Measurements from ENCODE around the gene MEN1.

DNA sequence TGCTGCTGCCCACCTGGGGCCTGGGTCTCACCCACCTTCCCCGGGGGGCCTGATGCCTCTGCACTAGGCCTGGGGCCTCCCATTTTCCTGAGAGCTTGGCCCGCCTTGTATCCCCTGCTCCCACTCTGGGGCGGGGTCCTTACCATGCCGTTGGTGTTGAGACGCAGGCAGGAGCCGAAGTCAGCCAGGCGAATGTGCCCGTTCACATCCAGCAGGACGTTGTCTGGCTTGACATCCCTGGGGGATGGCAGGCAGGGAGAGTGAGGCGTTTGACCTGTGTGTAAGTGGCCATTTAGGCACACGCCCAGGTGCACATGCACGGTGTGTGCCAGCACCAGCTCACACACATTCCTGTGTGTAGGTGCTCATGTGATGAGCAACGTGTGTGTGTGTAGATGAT is 29.0 kb upstream of the MEN1 start:
- TF ChIP-seq, protein P1, sequence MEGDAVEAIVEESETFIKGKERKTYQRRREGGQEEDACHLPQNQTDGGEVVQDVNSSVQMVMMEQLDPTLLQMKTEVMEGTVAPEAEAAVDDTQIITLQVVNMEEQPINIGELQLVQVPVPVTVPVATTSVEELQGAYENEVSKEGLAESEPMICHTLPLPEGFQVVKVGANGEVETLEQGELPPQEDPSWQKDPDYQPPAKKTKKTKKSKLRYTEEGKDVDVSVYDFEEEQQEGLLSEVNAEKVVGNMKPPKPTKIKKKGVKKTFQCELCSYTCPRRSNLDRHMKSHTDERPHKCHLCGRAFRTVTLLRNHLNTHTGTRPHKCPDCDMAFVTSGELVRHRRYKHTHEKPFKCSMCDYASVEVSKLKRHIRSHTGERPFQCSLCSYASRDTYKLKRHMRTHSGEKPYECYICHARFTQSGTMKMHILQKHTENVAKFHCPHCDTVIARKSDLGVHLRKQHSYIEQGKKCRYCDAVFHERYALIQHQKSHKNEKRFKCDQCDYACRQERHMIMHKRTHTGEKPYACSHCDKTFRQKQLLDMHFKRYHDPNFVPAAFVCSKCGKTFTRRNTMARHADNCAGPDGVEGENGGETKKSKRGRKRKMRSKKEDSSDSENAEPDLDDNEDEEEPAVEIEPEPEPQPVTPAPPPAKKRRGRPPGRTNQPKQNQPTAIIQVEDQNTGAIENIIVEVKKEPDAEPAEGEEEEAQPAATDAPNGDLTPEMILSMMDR (conservative IDR thresholded peaks at IDR 0.05; ENCODE audit: low read depth, low read length): no peak
- TF ChIP-seq EZH2 (IDR thresholded peaks at IDR 0.05; ENCODE audit: low read length, unreplicated experiment) (no peak), EZH2phosphoT487 (IDR thresholded peaks at IDR 0.05; ENCODE audit: borderline replicate concordance, low read length) (no peak)
